GM12892 (cell line): ENCODE measurements around the gene FOXL3.

Experiments
- POLR2A ChIP-seq: IDR thresholded peaks from 2 replicates; pipeline ENCODE4 v1.6.1; 2011; ENCODE audit warnings: low read depth, low read length, control low read depth
- POLR2AphosphoS5 ChIP-seq: IDR thresholded peaks from 2 replicates; pipeline ENCODE4 v1.6.1; 2011; ENCODE audit warnings: low read depth, low read length, control low read depth

- TF ChIP-seq POLR2AphosphoS5 (no peak), POLR2A (no peak)
Observed at GRCh38 chr7:258476-259190, 31.3 kb upstream of the FOXL3 start.
